ENCODE data around the gene TBC1D16.

TBC1D16 gene

GRCh38 chr17:80035687-80035936 lies at the start of gene TBC1D16:
TBC1D16 (minus strand) TSS chr17:80035872; CDS start chr17:80013547, 22,325 bp downstream.
- no peak for FAIRE-seq

- FAIRE-seq: no peak
Measured at GRCh38 chr17:80084773-80085172, 49.1 kb upstream of the TBC1D16 start.

- FAIRE-seq: no peak
Measured at GRCh38 chr17:80083136-80083661, 47.5 kb upstream of the TBC1D16 start.

- FAIRE-seq: no peak
Measured at GRCh38 chr17:80082403-80083135, 46.9 kb upstream of the TBC1D16 start.

GRCh38 chr17:80081596-80081995 lies 45.9 kb upstream of the TBC1D16 start:
- FAIRE-seq: no peak

- no peak for FAIRE-seq
Measured at GRCh38 chr17:80080081-80080480, 44.4 kb upstream of the TBC1D16 start.

- no peak for FAIRE-seq
Measured at GRCh38 chr17:80072410-80072809, 36.7 kb upstream of the TBC1D16 start.

GRCh38 chr17:80071116-80071841 lies 35.6 kb upstream of the TBC1D16 start:
- no peak for FAIRE-seq

GRCh38 chr17:80070375-80071115 lies 34.9 kb upstream of the TBC1D16 start:
- no peak for FAIRE-seq

- no peak for FAIRE-seq
Measured at GRCh38 chr17:80068301-80069222, 32.9 kb upstream of the TBC1D16 start.

GRCh38 chr17:80067393-80067986 lies 31.8 kb upstream of the TBC1D16 start:
- FAIRE-seq: no peak

GRCh38 chr17:80065478-80066170 lies 30.0 kb upstream of the TBC1D16 start:
- no peak for FAIRE-seq

- no peak for FAIRE-seq
Measured at GRCh38 chr17:80064696-80065095, 29.0 kb upstream of the TBC1D16 start.

- FAIRE-seq: no peak
Measured at GRCh38 chr17:80063830-80064585, 28.3 kb upstream of the TBC1D16 start.

- FAIRE-seq: no peak
Measured at GRCh38 chr17:80061421-80061820, 25.7 kb upstream of the TBC1D16 start.

- no peak for FAIRE-seq
Measured at GRCh38 chr17:80060644-80061043, 25.0 kb upstream of the TBC1D16 start.

GRCh38 chr17:80058311-80058955 lies 22.8 kb upstream of the TBC1D16 start:
- FAIRE-seq: no peak

- no peak for FAIRE-seq
Measured at GRCh38 chr17:80055597-80055996, 19.9 kb upstream of the TBC1D16 start.

- no peak for FAIRE-seq
Measured at GRCh38 chr17:80053102-80053501, 17.4 kb upstream of the TBC1D16 start.

- no peak for FAIRE-seq
Measured at GRCh38 chr17:80051681-80052080, 16.0 kb upstream of the TBC1D16 start.

Measured in colon (tissue), 2 donors.